GM19025 (cell line): Measurements from ENCODE around the gene GPS1.
"Not testable (repeated sequence)": the region's sequence is repeated elsewhere in the genome, so short reads cannot be mapped to it uniquely, and the experiment has no call there.

Experiments
- ATAC-seq: cut with Tn5 transposase; IDR thresholded peaks from one replicate; pipeline ENCODE4 v1.9.1; 2021; ENCODE audit warnings: mild to moderate bottlenecking, low read depth, moderate library complexity; ENCODE audit not compliant: unreplicated experiment

GPS1 gene

DNA sequence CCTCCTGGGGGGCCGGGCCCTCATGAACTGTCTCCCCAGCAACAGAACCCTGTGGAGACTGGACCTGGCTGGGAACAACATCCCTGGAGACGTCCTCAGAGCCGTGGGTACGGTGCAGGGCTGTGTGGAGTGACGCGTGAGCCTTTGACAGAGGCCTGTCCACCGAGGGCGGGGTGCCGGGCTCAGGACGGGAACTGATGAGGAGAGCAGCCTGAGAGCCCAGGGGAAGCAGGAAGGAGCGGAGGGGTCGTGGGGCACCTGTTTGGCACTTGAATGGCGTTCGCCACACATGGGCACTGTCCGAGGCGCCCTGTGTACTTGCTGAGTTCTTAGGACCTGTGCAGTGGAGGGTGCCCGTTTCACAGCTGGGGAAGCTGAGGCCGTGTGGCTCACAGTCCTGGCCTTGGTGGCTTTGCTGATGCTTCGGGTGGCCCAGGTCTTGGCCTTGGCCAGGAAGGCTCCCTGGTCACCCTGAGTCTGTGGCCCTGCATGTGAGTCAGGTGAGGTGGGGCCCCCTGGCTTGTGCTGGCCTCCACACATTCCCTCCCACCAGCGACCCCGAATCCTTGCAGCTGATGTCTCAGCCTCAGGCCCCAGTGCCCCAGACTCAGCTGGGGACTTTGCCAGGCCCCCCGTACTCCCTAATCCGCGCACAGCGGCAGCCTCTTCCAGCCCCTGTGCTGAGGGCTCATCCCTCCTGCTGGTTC lies 26.1 kb upstream of the GPS1 start:
- no peak for ATAC-seq

DNA sequence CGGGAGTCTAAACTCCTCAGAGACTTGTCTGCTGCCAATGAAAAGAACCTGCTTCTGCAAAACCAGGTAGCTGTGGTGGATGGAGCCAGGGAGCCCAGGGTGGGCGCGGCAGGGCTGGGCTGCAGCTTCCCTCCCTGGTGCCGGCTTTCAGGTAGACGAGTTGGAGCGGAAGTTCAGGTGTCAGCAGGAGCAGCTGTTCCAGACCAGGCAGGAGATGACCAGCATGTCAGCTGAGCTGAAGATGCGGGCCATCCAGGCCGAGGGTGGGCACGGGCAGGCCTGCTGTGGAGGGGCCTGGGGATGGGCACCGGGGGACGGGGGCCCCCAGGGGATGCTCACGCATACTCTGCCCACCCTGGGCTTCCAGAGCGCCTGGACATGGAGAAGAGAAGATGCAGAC lies 23.5 kb upstream of the GPS1 start:
- no peak for ATAC-seq

DNA sequence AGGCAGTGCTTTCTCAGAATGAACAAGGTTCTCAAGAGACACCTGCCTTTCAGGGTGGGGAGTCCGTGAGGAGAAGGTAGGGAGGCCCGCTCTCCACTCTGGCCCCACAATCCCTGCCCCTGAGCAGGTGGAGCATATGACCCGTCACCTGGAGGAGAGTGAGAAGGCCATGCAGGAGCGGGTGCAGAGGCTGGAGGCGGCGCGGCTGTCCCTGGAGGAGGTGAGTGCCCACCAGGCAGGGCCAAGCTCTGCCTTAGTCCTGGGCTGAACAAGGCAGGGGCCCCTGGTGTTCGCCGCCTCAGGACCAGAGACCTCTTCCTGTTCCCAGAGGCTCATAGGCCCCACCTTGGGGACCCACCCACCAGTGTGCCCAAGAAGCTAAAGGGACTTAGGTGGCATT lies 22.7 kb upstream of the GPS1 start:
- ATAC-seq: no peak

GRCh38 chr17:82029391-82029790 lies 22.3 kb upstream of the GPS1 start:
- ATAC-seq: no peak

DNA sequence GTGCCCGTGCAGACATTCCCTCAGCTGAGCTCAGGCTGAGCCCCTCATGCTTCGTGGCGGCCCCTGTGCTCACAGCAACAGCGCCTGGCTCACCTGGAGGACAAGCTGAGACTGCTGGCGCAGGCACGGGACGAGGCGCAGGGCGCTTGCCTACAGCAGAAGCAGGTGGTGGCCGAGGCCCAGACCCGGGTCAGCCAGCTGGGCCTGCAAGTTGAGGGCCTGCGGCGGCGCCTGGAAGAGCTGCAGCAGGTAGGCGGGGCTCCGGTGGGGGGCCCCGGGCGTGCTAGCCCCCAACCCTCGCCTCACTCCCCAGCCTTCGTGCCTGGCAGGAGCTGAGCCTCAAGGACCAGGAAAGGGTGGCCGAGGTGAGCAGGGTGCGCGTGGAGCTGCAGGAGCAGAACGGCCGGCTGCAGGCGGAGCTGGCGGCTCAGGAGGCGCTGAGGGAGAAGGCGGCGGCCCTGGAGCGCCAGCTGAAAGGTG lies 21.7 kb upstream of the GPS1 start:
- ATAC-seq: no peak

- no peak for ATAC-seq
These were observed 21.0 kb upstream of the GPS1 start for GRCh38 chr17:82030470-82031302.

- ATAC-seq: no peak
These were observed 20.3 kb upstream of the GPS1 start, which contains the start of gene RAC3 for GRCh38 chr17:82031303-82031884. Gene RAC3, plus strand, starts transcription at chr17:82031678. Its CDS starts 84 bp downstream, at chr17:82031762.

- ATAC-seq: no peak
These were observed 19.6 kb upstream of the GPS1 start for GRCh38 chr17:82031885-82032627.

DNA sequence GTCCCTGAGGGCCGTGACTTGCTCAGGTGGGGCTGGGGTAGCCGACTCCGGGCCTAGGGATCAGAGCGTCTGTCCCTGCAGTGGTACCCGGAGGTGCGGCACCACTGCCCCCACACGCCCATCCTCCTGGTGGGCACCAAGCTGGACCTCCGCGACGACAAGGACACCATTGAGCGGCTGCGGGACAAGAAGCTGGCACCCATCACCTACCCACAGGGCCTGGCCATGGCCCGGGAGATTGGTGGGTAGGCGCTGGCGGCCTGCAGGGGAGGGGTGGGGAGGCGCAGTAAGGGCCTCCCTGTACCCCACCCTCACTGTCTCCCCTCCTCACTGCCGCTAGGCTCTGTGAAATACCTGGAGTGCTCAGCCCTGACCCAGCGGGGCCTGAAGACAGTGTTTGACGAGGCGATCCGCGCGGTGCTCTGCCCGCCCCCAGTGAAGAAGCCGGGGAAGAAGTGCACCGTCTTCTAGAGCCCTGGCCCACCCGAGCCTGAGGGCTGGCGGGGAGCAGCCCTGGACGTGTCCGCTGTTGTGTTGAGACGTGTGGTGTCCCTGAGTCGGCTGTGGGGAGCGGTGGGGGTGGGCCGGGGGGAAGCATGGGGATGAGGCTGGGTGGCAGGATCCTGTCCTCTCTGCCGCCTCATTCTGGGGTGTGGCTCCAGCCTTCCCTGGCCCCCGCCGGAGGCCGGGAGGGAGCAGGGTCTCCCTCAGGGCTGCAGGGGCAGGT lies 18.2 kb upstream of the GPS1 start:
- no peak for ATAC-seq

- no peak for ATAC-seq
These were observed 17.2 kb upstream of the GPS1 start for GRCh38 chr17:82034371-82035011.

GRCh38 chr17:82035488-82035887 lies 16.2 kb upstream of the GPS1 start:
- ATAC-seq: no peak

DNA sequence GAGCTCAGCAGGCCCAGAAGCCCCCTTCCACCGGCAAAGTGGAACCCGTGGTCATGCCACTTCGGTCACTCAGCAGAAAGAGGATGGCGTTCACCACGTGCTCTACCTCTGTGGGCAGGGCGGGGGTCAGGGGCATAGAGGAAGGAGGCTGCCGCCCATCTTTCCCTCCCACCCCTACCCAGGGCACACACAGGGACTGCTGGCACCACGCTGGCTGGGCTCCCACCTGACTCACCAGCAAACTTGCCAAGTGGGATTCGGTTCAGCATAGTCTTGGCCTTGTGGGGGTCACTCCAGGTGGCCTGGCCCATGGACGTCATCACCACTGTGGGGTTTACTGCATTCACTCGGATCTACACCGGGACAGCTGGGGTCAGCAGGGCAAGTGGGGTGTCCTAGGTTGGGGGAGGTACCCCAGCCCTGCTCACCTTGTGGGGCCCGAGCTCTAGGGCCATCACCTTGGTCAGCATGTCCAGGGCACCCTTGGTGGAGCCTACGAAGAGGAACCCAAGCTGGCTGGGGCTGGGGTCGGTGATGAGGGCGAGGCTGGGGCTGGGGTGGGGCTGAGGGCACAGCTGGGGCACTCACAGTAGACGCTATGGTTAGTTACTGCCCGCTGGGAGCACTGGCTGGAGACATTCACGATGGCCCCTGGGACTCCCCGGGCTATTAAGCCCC lies 15.6 kb upstream of the GPS1 start:
- no peak for ATAC-seq

GRCh38 chr17:82036634-82037091 lies 15.0 kb upstream of the GPS1 start:
- ATAC-seq: no peak

- peak; percentile 85 for ATAC-seq
These were observed 14.4 kb upstream of the GPS1 start, which contains the start of gene DCXR for GRCh38 chr17:82037092-82037888. Gene DCXR, minus strand, starts transcription at chr17:82037697. Its CDS starts 15 bp downstream, at chr17:82037682.

GRCh38 chr17:82037889-82038195 lies 13.9 kb upstream of the GPS1 start:
- no peak for ATAC-seq

GRCh38 chr17:82038796-82039409 lies 12.8 kb upstream of the GPS1 start:
- not testable (repeated sequence) for ATAC-seq

DNA sequence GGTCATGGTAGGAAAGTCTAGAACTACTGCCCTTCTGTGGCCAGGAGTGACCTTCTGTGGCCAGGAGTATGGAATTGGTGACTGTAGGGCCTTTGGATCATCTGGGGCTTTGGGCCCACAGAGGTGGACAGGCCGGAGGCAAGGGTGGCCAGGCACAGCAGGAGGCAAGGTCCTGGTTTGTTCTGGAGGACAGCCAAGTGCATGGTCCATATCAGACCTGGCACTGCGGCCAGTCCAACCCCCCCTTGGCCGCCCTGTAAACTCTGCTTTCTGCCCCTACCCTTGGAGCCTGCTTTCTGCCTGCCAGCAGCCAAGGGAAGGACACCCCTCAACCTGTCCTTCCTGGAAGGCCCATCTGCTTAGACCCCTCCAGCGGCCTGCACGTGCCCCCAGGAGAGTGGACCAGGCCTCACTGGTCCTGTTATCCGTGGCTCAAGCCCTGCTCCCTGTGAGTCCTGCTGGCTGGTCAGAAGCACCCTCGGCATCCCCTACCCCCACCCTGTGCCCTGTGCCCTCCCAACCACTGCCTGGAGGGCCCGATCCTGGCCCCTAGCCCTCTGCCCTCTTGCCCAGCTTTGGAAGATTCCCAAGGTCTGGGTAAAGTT lies 11.9 kb upstream of the GPS1 start:
- no peak for ATAC-seq
